HCT116 (cell line): ENCODE data around the gene HEMGN. TPM values are rescaled to one million over a fixed set of nuclear protein-coding genes. Genes with fewer than 3 reads are reported as not detected.

Experiments
- ATAC-seq: fragments of 200-7000 bp; cut with Tn5 transposase; 2 replicates; pipeline ENCODE4 v1.9.1; 2020; ENCODE audit warnings: mild to moderate bottlenecking, moderate library complexity
- BruUV-seq: library from RNA; stranded (reverse); fragments of 400-500 nt; replicated peaks from 2 replicates; lab custom pipeline; 2021; lab: Mats Ljungman, UMichigan
- CTCF ChIA-PET: fragments of 300-600 bp; sonication (Branson Sonifier 250); formaldehyde crosslinking; loops from one replicate; lab custom pipeline; 2021; ENCODE audit warnings: antibody characterized with exemption; lab: Charles Lee
- POLR2A ChIA-PET: fragments of 300-600, 350-600 bp; sonication (Branson Sonifier 250); formaldehyde crosslinking; loops from one replicate; lab custom pipeline; 2021; ENCODE audit warnings: antibody characterized with exemption; lab: Charles Lee
- RAD21 ChIA-PET, 2 experiments: fragments of 300-600 bp; sonication (Branson Sonifier 250); formaldehyde crosslinking; loops; one replicate each; lab custom pipeline; 2023; ENCODE audit warnings: low total read pairs in 2 of 2; ENCODE audit not compliant: uncharacterized antibody in 2 of 2, unreplicated experiment in 2 of 2, low non-redundant PET in 1 of 2; lab: Charles Lee
- DNase-seq: peaks from one replicate; pipeline ENCODE4 v3.0.0-alpha.2; 2010; ENCODE audit warnings: low read depth, low spot score
- H2AFZ ChIP-seq: fragments of 200-600 bp; shearing (Covaris generic), sonication (generic); 2 replicates; pipeline ENCODE4 v1.6.1; 2017; ENCODE audit warnings: low read depth, mixed run types, mixed read lengths, antibody characterized with exemption, low read length; ENCODE audit not compliant: poor library complexity, severe bottlenecking
- H3K27ac ChIP-seq: 2 replicates; pipeline ENCODE4 v1.5.1; 2012; ENCODE audit warnings: low read depth, low read length
- H3K27me3 ChIP-seq: fragments of 200-600 bp; sonication (generic); 2 replicates; pipeline ENCODE4 v1.6.1; 2016; ENCODE audit warnings: mixed run types, low read length, mixed read lengths; ENCODE audit not compliant: insufficient read depth
- H3K36me3 ChIP-seq, 2 experiments: fragments of 200-500 bp in 1 of 2; fragments of 200-600 bp in 1 of 2; sonication (Bioruptor generic) in 1 of 2; sonication (generic) in 1 of 2; 2 replicates each; pipeline versions ENCODE4 v1.5.1 to v1.6.1; 2014 to 2016; ENCODE audit warnings: low read length in 2 of 2, inconsistent platforms in 1 of 2, mixed read lengths in 1 of 2, mixed run types in 1 of 2; ENCODE audit not compliant: insufficient read depth in 2 of 2, control insufficient read depth in 1 of 2
- H3K4me1 ChIP-seq, 2 experiments: fragments of 200-600 bp in 1 of 2; sonication (generic) in 1 of 2; 2 replicates each; pipeline versions ENCODE4 v1.5.1 to v1.6.1; 2012 to 2017; ENCODE audit warnings: low read length in 2 of 2, inconsistent platforms in 1 of 2, mild to moderate bottlenecking in 1 of 2, mixed read lengths in 1 of 2, mixed run types in 1 of 2, moderate library complexity in 1 of 2; ENCODE audit not compliant: insufficient read depth in 2 of 2, control insufficient read depth in 1 of 2
- H3K4me2 ChIP-seq: fragments of 200-600 bp; sonication (generic); 2 replicates; pipeline ENCODE4 v1.6.1; 2017; ENCODE audit warnings: mixed run types, low read length, mixed read lengths
- H3K4me3 ChIP-seq, 2 experiments: fragments of 200-600 bp in 1 of 2; sonication (generic) in 1 of 2; replicated peaks in 1 of 2; 2 replicates each; pipeline ENCODE4 v1.5.1; 2011 to 2016; ENCODE audit warnings: low read length in 2 of 2, control low read depth in 1 of 2, low read depth in 1 of 2, mild to moderate bottlenecking in 1 of 2, mixed read lengths in 1 of 2, mixed run types in 1 of 2
- H3K79me2 ChIP-seq: fragments of 200-600 bp; sonication (generic); 2 replicates; pipeline ENCODE4 v1.6.1; 2017; ENCODE audit warnings: mild to moderate bottlenecking, mixed run types, low read length, moderate library complexity, mixed read lengths; ENCODE audit not compliant: insufficient read depth
- H3K9ac ChIP-seq: fragments of 200-600 bp; sonication (generic); 2 replicates; pipeline ENCODE4 v1.6.1; 2016; ENCODE audit warnings: low read length, mixed read lengths
- H3K9me2 ChIP-seq: fragments of 200-600 bp; sonication (generic), shearing (Covaris generic); 2 replicates; pipeline ENCODE4 v1.6.1; 2017; ENCODE audit warnings: mixed run types, mild to moderate bottlenecking, moderate library complexity; ENCODE audit not compliant: insufficient read depth
- H3K9me3 ChIP-seq, 2 experiments: fragments of 200-500 bp in 1 of 2; fragments of 200-600 bp in 1 of 2; sonication (Bioruptor generic) in 1 of 2; sonication (generic) in 1 of 2; 2 replicates each; pipeline ENCODE4 v1.6.1; 2014 to 2017; ENCODE audit warnings: low read length in 2 of 2, mixed read lengths in 2 of 2, inconsistent platforms in 1 of 2, low read depth in 1 of 2, mild to moderate bottlenecking in 1 of 2, mixed run types in 1 of 2, moderate library complexity in 1 of 2; ENCODE audit not compliant: control insufficient read depth in 1 of 2, insufficient read depth in 1 of 2
- H4K20me1 ChIP-seq: fragments of 200-600 bp; sonication (generic), shearing (Covaris generic); 2 replicates; pipeline ENCODE4 v1.6.1; 2017; ENCODE audit warnings: mixed run types, mild to moderate bottlenecking, moderate library complexity; ENCODE audit not compliant: insufficient read depth
- CBX3 ChIP-seq: IDR thresholded peaks from 2 replicates; pipeline ENCODE4 v1.6.1; 2012; ENCODE audit warnings: low read depth
- CEBPB ChIP-seq: IDR thresholded peaks from 2 replicates; pipeline ENCODE4 v1.6.1; 2012; ENCODE audit warnings: low read depth
- ELF1 ChIP-seq: IDR thresholded peaks from 2 replicates; pipeline ENCODE4 v1.6.1; 2012; ENCODE audit warnings: low read depth, borderline replicate concordance
- EZH2 ChIP-seq: fragments of 200-600 bp; sonication (generic); IDR thresholded peaks from 2 replicates; pipeline ENCODE4 v1.6.1; 2017; ENCODE audit warnings: antibody characterized with exemption, mixed run types
- EZH2phosphoT487 ChIP-seq: fragments of 200-600 bp; IDR thresholded peaks from 2 replicates; pipeline ENCODE4 v1.6.1; 2018; ENCODE audit warnings: antibody characterized with exemption, borderline replicate concordance
- JUND ChIP-seq: IDR thresholded peaks from 2 replicates; pipeline ENCODE4 v1.6.1; 2012
- POLR2A ChIP-seq: IDR thresholded peaks from 2 replicates; pipeline ENCODE4 v1.7.0; 2011; ENCODE audit warnings: borderline replicate concordance; ENCODE audit not compliant: insufficient read depth, insufficient read length; ENCODE audit errors: extremely low read depth
- POLR2AphosphoS5 ChIP-seq: IDR thresholded peaks from 2 replicates; pipeline ENCODE4 v1.6.1; 2011; ENCODE audit warnings: mild to moderate bottlenecking, low read depth, low read length, moderate library complexity
- RAD21 ChIP-seq: IDR thresholded peaks from 2 replicates; pipeline ENCODE4 v1.6.1; 2012; ENCODE audit warnings: low read depth, mild to moderate bottlenecking
- SIN3A ChIP-seq: IDR thresholded peaks from 2 replicates; pipeline ENCODE4 v1.6.1; 2012; ENCODE audit warnings: low read depth
- SP1 ChIP-seq: IDR thresholded peaks from 2 replicates; pipeline ENCODE4 v1.6.1; 2012; ENCODE audit warnings: low read depth
- SRF ChIP-seq: IDR thresholded peaks from 2 replicates; pipeline ENCODE4 v1.6.1; 2012; ENCODE audit warnings: low read depth
- TCF7L2 ChIP-seq: IDR thresholded peaks from 2 replicates; pipeline ENCODE4 v1.7.0; 2011; ENCODE audit warnings: borderline replicate concordance, inconsistent platforms; ENCODE audit not compliant: insufficient read depth, insufficient read length; ENCODE audit errors: extremely low read depth
- YY1 ChIP-seq: IDR thresholded peaks from 2 replicates; pipeline ENCODE4 v1.6.1; 2011; ENCODE audit warnings: low read length, low read depth, moderate library complexity, mild to moderate bottlenecking; ENCODE audit not compliant: insufficient replicate concordance; ENCODE audit errors: extremely low read depth
- ZFX ChIP-seq: fragments of 450-650 bp; IDR thresholded peaks from 2 replicates; pipeline ENCODE4 v1.6.1; 2017
- intact Hi-C: fragments of 100-400 bp; cut with micrococcal nuclease; formaldehyde crosslinking; loops from 2 replicates; pipeline ENCODE4 v1.10.0; 2022
- total RNA-seq: library from RNA; stranded (reverse); gene quantifications from one replicate; pipeline ENCODE4 v1.2.1, GENCODE V29; 2021; ENCODE audit not compliant: unreplicated experiment
- TF ChIP-seq, protein P1 (sequence below): IDR thresholded peaks from 2 replicates; pipeline ENCODE4 v1.6.1; 2011; ENCODE audit warnings: mild to moderate bottlenecking, low read length, moderate library complexity; ENCODE audit not compliant: insufficient replicate concordance; ENCODE audit errors: extremely low read depth
- TF ChIP-seq, protein P2 (sequence below): IDR thresholded peaks from 2 replicates; pipeline ENCODE4 v1.6.1; 2012
- TF ChIP-seq, protein P3 (sequence below), 3 experiments: fragments of 200-600 bp in 1 of 3; sonication (generic) in 1 of 3; IDR thresholded peaks in 2 of 3; conservative IDR thresholded peaks in 1 of 3; 2 replicates each; pipeline ENCODE4 v1.5.1; 2012 to 2017; ENCODE audit warnings: low read depth in 2 of 3, low read length in 2 of 3, antibody characterized with exemption in 1 of 3, borderline replicate concordance in 1 of 3, control low read depth in 1 of 3, mild to moderate bottlenecking in 1 of 3, mixed read lengths in 1 of 3, mixed run types in 1 of 3, moderate library complexity in 1 of 3; ENCODE audit not compliant: insufficient read depth in 1 of 3
- TF ChIP-seq, protein P4 (sequence below): IDR thresholded peaks from 2 replicates; pipeline ENCODE4 v1.6.1; 2012

The HEMGN gene
- total RNA-seq, 1 experiment from 2014 or later: not detected

DNA sequence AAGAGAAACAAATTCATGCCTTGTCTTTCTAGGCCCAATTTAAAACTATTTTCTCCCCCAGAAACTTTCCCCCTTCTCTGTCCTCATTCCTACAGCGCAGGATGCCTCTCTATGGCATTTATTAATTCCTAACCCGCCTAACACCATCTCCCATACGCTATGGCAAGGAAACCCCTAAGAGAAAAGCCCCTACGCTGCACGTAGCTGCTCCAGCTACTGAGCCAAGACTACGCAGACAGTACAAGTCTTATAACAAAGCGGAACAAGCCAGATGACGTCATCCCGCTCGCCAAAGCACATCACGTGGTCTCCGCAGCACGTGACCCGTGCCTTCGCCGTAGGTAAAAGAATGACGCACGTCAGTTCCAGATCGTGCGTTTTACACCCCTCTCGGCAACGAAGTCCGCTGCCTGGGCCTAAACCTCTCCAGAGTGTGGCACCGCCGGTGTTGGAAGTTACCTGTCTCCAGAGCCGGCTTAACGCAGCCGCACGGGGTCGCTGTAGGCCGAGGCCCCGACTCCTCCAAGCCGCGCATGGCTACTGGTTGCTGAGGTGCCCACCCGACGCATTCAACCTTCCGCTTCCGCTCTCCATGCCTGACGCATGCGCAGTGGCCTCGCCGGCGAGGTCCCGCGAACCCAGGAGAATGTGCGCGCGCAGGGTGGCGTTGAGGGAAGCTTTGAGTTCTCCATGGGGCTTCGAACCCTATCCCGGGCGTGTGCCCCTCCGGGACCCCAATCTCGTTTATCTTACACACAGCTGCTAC, 15.8 kb downstream of the HEMGN start, which contains the start of gene TRMO:
Gene TRMO (minus strand): TSS at position 542 of the 766 bp plus-strand sequence. CDS start 7 bp downstream, at position 535.
- ChIA-PET POLR2A (interaction anchor here (0.6 to 1.3 kb wide), 9 partner anchors 14 to 333 kb away, joined by 3 to 6 read pairs (median 3); partner anchors contain the start of genes ANP32B, NANS and TBC1D2), CTCF (interaction anchor here (0.7 to 3.3 kb wide), 21 partner anchors 10 to 1067 kb away, joined by 3 to 20 read pairs (median 4); partner anchors contain the start of genes ANP32B, NANS, NCBP1 and TBC1D2), RAD21 (interaction anchor here (0.7 kb wide), 3 partner anchors 20 to 362 kb away, joined by 3 read pairs; no protein-coding TSS in a partner anchor)
- Histone ChIP-seq H3K9ac (peak within 1 kb of the TSS; percentile 69), H3K27me3 (no peaks in the 10 kb centered on the region), H3K9me3 (no peaks in the 10 kb centered on the region), H3K9me2 (no peaks in the 10 kb centered on the region), H3K36me3 (no peaks in the 10 kb centered on the region), H3K79me2 (peaks cover 12% of the 10 kb centered on the region; the same call in 1 of the 2 replicates), H3K4me1 (peaks cover 4 to 17% of the 10 kb centered on the region in 2 experiments; a peak in 3 of 4 replicates), H3K4me2 (peak within 1 kb of the TSS; percentile 83), H4K20me1 (no peaks in the 10 kb centered on the region), H2AFZ (peak within 1 kb of the TSS; percentile 89)
- DNase-seq (peak; percentile 98), ATAC-seq (peak; percentile 88)
- intact Hi-C loops: loop anchor here (1.0 to 2.0 kb wide), 3 partner anchors 61 to 212 kb away; partner anchors contain the start of gene ANP32B
- TF ChIP-seq EZH2phosphoT487 (no peak), SRF (peak; percentile 38; the same call in 1 of the 2 replicates), ZFX (peak; percentile 73), POLR2AphosphoS5 (peak; percentile 88), RAD21 (peak; percentile 65), TCF7L2 (peak; percentile 59), ELF1 (peak; percentile 72), EZH2 (no peak), CEBPB (no peak; the same call in 1 of the 2 replicates), YY1 (peak; percentile 40), SIN3A (peak; percentile 97), JUND (peak; percentile 95), POLR2A (peak; percentile 97), SP1 (peak; percentile 81), CBX3 (peak; percentile 83)
- TF ChIP-seq, protein P1, sequence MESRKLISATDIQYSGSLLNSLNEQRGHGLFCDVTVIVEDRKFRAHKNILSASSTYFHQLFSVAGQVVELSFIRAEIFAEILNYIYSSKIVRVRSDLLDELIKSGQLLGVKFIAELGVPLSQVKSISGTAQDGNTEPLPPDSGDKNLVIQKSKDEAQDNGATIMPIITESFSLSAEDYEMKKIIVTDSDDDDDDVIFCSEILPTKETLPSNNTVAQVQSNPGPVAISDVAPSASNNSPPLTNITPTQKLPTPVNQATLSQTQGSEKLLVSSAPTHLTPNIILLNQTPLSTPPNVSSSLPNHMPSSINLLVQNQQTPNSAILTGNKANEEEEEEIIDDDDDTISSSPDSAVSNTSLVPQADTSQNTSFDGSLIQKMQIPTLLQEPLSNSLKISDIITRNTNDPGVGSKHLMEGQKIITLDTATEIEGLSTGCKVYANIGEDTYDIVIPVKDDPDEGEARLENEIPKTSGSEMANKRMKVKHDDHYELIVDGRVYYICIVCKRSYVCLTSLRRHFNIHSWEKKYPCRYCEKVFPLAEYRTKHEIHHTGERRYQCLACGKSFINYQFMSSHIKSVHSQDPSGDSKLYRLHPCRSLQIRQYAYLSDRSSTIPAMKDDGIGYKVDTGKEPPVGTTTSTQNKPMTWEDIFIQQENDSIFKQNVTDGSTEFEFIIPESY: no peak
- TF ChIP-seq, protein P2, sequence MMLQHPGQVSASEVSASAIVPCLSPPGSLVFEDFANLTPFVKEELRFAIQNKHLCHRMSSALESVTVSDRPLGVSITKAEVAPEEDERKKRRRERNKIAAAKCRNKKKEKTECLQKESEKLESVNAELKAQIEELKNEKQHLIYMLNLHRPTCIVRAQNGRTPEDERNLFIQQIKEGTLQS: peak; percentile 85
- TF ChIP-seq, protein P3, sequence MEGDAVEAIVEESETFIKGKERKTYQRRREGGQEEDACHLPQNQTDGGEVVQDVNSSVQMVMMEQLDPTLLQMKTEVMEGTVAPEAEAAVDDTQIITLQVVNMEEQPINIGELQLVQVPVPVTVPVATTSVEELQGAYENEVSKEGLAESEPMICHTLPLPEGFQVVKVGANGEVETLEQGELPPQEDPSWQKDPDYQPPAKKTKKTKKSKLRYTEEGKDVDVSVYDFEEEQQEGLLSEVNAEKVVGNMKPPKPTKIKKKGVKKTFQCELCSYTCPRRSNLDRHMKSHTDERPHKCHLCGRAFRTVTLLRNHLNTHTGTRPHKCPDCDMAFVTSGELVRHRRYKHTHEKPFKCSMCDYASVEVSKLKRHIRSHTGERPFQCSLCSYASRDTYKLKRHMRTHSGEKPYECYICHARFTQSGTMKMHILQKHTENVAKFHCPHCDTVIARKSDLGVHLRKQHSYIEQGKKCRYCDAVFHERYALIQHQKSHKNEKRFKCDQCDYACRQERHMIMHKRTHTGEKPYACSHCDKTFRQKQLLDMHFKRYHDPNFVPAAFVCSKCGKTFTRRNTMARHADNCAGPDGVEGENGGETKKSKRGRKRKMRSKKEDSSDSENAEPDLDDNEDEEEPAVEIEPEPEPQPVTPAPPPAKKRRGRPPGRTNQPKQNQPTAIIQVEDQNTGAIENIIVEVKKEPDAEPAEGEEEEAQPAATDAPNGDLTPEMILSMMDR (IDR thresholded peaks at IDR 0.05 in 2 of 3, conservative IDR thresholded peaks at IDR 0.05 in 1 of 3; ENCODE audit: borderline replicate concordance in 1 of 3, insufficient read depth in 1 of 3, low read depth in 2 of 3, low read length in 2 of 3): peak; percentile 26 to 78 (median 71); a peak in 4 of 6 replicates
- TF ChIP-seq, protein P4, sequence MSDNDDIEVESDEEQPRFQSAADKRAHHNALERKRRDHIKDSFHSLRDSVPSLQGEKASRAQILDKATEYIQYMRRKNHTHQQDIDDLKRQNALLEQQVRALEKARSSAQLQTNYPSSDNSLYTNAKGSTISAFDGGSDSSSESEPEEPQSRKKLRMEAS: peak; percentile 98
- TF ChIP-seq, all 23 proteins: peak for 15
- Histone ChIP-seq H3K4me3 (peak within 1 kb of the TSS; percentile 67), H3K27ac (peak within 1 kb of the TSS; percentile 91)
- BruUV-seq: TSS peak; percentile 93
